Activated naive CD4-positive, alpha-beta T cell treated with Interleukin-2 at 50 U/mL for 16 hours (primary cell): ENCODE measurements around the gene HES7.
"Not testable (repeated sequence)": the region's sequence is repeated elsewhere in the genome, so short reads cannot be mapped to it uniquely, and the experiment has no call there.

Experiments used
- DNase-seq: peaks from one replicate; pipeline ENCODE4 v3.0.0-alpha.2; 2020

The HES7 gene

GRCh38 chr17:8121407-8121680 is 2.6 kb downstream of the HES7 start:
- no peak for DNase-seq

DNA sequence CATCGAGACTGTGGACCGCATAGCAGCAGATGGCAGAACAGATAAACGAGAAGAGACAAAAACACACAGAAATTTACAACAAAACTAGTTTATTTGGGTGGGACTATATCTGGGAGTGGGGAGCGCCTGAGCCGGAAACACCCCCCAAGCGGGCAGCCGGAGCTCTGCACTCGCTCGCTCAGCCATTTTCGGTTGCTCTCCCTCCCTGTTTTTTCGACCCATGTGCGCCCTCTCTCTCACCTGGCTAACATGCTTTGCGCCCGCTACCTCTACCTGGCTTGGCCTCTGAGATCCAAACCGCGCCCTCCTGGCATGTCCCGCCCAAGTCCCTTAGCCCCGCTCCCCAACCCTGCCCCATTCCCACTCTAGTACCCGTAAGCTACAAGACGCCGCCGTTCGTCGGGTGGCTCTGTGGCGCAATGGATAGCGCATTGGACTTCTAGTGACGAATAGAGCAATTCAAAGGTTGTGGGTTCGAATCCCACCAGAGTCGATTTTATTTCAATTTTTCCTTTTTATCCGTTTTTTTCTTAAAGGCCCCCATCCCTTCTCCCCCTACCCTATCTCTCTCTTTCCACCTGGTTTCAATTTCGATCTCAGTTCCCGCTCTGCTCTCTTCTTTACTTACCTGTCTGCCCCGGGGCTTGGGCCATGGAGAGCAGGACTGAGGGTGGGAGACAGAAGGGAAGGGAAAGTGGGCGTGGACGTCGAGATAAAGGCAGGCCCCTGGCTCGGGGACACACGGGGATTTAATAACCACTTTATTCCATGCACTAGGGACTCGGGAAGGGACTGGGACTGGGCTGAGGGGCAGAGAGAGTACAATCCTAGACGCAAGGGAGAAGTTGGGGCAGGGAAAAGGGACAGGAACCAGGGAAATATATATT is 3.1 kb downstream of the HES7 start:
- DNase-seq = peak; percentile 79

DNA sequence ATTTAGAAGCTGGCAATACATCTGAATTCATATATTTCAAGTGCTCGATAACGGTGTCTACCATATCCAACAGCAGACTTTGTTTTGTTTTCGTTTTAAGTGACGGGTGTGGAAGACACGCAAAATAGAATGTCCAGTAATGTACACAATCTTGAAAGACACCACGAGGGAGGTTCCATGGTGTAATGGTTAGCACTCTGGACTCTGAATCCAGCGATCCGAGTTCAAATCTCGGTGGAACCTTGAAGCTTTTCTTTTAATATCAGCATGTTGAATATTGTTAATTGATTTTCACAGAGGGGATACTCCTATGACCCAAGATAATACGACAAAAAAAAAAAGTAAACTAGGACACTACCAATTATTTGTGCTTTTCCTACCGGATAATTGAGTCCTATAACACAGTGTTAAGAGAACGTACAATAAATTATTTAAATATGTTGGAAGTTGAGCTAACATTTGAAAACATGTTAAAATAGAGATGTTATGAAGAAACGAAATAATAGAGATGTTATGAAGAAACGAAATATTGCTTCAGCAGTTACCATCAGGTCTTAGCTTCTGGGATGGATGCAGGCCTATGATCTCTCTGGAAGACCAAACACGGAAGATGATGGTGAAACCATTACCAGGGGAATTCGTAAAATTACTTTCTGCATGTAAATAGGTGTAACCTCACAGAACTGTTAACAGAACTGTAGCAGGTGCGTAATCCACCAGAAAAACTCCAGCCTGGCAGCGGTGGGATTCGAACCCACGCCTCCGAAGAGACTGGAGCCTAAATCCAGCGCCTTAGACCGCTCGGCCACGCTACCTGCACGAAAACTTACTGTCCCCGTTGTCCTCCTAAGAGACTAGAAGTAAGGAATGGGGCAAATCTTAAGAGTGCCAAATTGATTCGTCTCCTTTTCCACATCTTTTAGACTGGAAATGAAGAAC is 4.1 kb downstream of the HES7 start:
- peak; percentile 88 for DNase-seq

GRCh38 chr17:8118769-8119580 is 4.9 kb downstream of the HES7 start:
- peak; percentile 88 for DNase-seq

DNA sequence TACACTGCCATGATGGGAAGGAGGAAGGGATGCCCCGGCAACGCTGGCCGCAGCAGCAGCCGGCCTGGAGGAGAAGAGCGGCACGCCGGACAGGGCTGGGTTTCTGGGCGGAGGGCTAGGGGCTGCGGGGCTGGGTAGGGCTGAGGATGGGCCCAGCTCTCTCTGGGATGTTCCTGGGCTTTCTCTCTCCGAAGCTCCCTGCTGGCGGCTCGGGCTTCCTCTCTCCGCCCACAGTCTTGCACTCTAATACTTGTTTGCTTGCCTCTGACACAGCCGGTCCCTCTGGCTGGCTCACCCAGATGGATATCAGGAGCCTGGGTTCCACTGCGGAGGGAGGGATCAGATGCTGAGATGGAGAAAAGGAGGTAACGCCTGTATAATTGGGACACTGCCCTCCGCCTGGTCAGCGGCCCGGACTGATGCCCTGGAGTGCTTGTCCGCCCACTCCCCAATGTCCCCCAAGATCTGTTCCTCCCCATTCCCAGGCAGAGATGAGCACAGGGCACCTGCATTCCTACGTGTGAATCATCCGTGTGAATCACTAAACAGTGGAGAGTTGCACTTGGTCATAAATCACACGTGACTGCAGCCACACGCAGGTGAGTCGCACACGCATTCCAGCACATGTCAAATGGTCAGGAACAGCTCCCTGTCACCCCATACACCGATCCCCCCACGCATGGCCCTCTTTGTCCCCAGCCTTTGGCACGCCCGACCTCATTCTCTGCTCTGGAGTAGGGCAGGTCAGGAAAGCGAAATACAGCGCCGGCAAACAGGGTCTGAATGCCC is 5.7 kb downstream of the HES7 start, which contains the start of gene ALOXE3:
TSS of gene ALOXE3 (minus strand) at position 535 of the 789 bp plus-strand sequence. CDS start at position 11, 524 bp downstream.
- DNase-seq = peak; percentile 32

DNA sequence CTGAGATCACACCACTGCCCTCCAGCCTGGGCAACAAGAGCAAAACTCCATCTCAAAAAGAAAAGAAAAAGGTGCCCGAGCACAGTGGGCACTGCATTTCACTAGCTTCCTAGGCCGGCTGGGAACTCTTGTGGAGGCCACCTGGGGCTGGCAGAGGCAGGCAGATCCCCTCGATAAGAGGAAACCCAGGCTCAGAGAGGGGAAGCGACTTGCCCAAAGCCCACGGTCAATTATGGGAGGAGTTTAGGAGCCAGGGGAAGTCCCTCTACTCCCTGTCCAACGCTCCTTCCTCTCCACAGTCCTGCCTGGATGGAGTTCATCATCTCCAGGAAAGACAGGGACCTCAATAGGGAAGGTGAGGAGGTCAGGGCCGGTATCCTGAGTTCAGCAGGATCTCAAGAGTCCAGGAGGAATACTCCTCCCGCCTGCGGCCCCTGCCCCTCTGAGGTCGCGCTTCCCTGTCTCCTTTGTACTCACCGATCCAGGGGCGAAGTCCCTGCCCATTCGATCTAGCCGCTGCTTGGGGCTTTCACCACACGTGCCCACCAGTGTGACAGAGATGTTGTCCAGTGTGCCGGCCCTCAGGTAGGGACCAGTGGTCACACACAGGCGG is 6.4 kb downstream of the HES7 start:
- DNase-seq = no peak

DNA sequence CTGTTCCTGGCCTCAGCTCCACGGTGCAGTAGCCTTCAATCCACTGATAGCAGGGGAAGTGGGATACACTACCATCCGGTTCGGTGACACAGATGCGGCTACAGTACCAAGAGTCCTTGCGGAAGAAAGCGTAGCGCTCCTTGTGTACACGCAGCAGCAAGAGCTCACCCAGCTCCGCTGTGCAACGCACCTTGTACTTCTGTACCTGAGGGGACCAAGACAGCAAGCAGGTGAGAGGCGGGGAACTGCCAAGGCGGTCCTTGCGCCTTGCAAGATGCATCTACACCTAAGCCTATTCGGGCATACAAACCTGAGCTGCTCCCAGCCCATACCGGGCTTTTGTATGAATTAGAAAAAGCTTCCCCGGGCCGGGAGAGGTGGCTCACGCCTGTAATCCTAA is 7.1 kb downstream of the HES7 start:
- DNase-seq = no peak

GRCh38 chr17:8110907-8111306 is 13.0 kb downstream of the HES7 start:
- DNase-seq = no peak

- DNase-seq = no peak
Measured at GRCh38 chr17:8110456-8110804, 13.5 kb downstream of the HES7 start.

DNA sequence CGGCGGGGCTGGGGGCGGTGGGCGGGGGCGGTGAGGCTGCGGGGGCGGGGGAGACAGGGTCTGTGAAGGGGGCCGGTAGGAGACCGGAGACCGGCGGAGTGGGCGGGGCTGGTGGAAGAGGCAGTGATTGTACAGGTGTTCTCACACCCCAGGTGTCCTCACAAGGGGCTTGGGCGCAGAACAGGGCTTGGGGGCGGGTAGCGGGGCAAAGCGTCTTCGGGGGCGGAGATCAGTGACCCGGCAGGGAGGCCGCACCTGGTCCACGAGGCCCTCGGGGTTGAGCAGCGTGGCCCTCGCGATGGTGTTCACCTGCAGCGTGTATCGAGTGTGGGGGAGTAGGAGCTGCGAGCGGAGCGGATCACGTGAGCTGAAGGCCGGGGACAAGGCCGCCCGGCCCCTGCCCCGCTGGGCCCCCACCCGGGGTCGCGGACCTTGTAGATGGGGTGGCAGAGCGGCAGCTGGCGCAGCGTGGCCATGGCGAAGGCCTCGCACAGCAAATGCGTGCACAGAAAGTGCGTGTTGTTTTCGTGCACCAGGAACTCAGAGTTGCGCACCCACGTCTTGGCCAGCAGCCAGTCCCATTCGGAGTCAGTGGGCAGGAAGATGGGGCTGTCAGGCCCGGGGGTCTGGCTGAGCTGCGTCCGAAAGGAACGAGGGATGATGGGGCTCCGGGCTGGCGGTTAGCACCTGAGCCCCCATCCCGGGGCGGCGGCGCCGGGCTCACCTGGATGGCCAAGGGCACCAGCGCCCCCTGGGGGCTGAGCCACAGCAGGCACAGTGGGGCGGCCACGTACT is 14.0 kb downstream of the HES7 start:
- peak; percentile 82 for DNase-seq

DNA sequence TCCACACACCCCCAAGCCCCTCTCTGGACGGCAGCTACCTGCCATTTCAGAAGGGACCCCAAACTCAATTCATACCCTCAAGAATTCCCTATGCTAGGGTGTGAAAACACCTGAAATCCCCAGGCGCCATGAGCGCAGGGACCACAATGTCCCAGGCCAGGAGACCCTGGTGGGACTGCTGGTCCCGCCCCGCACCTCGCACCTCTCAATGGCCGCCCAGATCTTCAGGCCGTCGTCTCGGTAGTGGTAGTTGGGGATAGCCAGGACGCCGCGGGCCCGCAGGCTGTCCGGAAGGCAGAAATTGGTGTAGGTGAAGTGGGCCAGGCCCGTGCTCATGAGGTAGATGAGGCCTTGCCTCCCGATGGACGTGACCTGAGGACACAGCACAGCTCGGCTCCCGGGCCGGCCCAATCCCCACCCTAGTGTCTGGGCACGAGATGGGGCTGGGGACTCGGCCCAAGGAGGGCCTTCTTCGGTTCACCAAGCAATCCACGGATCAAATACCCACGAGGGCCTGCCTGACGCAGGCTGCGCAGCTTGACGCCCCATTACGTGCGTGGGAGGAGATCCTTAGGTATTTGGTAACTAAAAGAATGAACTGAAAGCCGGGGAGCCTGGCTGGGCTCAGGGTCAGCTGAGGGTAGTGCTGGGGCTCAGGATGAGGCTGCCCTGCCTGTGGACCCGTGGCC is 14.8 kb downstream of the HES7 start:
- DNase-seq = no peak

- not testable (repeated sequence) for DNase-seq
Measured at GRCh38 chr17:8106980-8107379, 16.9 kb downstream of the HES7 start.

GRCh38 chr17:8105957-8106398 is 17.9 kb downstream of the HES7 start:
- DNase-seq = no peak

GRCh38 chr17:8104911-8105310 is 19.0 kb downstream of the HES7 start:
- DNase-seq = no peak

DNA sequence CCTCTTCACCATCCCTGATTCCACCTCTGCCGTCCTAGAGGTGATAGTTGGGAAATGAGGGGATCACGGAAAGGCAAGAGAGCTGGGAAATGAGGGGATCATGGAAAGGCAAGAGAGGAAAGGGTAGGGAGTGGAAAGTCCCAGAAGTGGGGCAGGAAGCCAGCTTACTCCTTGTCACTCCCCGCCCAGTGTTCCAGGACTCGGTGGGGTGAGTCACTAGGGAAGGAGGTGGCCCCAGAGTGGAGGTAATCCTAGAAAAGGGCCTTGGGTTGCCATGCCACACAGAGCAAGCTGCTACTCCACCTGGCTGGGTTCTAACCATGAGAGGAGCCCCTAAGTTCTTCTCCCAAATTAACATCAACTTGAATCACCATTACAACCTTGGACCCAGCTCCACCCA is 20.4 kb downstream of the HES7 start:
- DNase-seq = no peak

- no peak for DNase-seq
Measured at GRCh38 chr17:8101721-8102120, 22.2 kb downstream of the HES7 start.

GRCh38 chr17:8100763-8101162 is 23.1 kb downstream of the HES7 start:
- DNase-seq = no peak

- no peak for DNase-seq
Measured at GRCh38 chr17:8100111-8100510, 23.8 kb downstream of the HES7 start.

- no peak for DNase-seq
Measured at GRCh38 chr17:8096541-8096940, 27.4 kb downstream of the HES7 start.

- no peak for DNase-seq
Measured at GRCh38 chr17:8095361-8095760, 28.5 kb downstream of the HES7 start.
